Measurements from ENCODE around the gene WNT10A. TPM values are rescaled to one million over a fixed set of nuclear protein-coding genes. Genes with fewer than 3 reads are reported as not detected.
"Not testable (repeated sequence)": the region's sequence is repeated elsewhere in the genome, so short reads cannot be mapped to it uniquely, and the experiment has no call there.

WNT10A gene
- total and polyA plus RNA-seq, 2 donors from 2014 or later = 1.1 to 10.2 TPM

- peaks cover 0 to 2% (median 0%) of the 10 kb centered on the region in 3 donors for H3K4me1 ChIP-seq (ENCODE audit: control insufficient read depth in 2 of 3, insufficient read depth in 2 of 3, low read depth in 1 of 3, low read length in 3 of 3)
- FAIRE-seq = no peak
- H3K9ac ChIP-seq (ENCODE audit: low read length in 3 of 3) = no peak overlapping the region
- peaks cover 0 to 5% (median 0%) of the 10 kb centered on the region in 3 donors for H3K9me3 ChIP-seq (ENCODE audit: control insufficient read depth in 2 of 3, insufficient read depth in 1 of 3, low read length in 3 of 3)
- H3K36me3 ChIP-seq (ENCODE audit: control insufficient read depth in 2 of 3, insufficient read depth in 3 of 3, low read length in 3 of 3) = no peaks in the 10 kb centered on the region
- no peak for DNase-seq
- no peak overlapping the region for H3K27ac ChIP-seq (ENCODE audit: low read depth in 2 of 2, low read length in 2 of 2)
- intact Hi-C loops (cut with DNase I) = no loop called here
- H3K27me3 ChIP-seq (ENCODE audit: control insufficient read depth, insufficient read depth, low read length) = no peaks in the 10 kb centered on the region
- no peak for TF ChIP-seq CTCF (IDR thresholded peaks at IDR 0.05; ENCODE audit: borderline replicate concordance, extremely low read depth, insufficient read depth)
- no peak overlapping the region for H3K4me3 ChIP-seq (ENCODE audit: low read length in 3 of 3)
Observed at GRCh38 chr2:218837495-218837894, 43.2 kb upstream of the WNT10A start.

GRCh38 chr2:218839430-218839829 is 41.2 kb upstream of the WNT10A start:
- H3K9ac ChIP-seq (ENCODE audit: low read length in 3 of 3) = no peak overlapping the region
- no peak overlapping the region for H3K4me3 ChIP-seq (ENCODE audit: low read length in 3 of 3)
- peaks cover 0 to 2% (median 0%) of the 10 kb centered on the region in 3 donors for H3K4me1 ChIP-seq (ENCODE audit: control insufficient read depth in 2 of 3, insufficient read depth in 2 of 3, low read depth in 1 of 3, low read length in 3 of 3)
- intact Hi-C loops (cut with DNase I) = no loop called here
- H3K36me3 ChIP-seq (ENCODE audit: control insufficient read depth in 2 of 3, insufficient read depth in 3 of 3, low read length in 3 of 3) = no peaks in the 10 kb centered on the region
- DNase-seq = no peak
- no peak overlapping the region for H3K27ac ChIP-seq (ENCODE audit: low read depth in 2 of 2, low read length in 2 of 2)
- no peak for TF ChIP-seq CTCF (IDR thresholded peaks at IDR 0.05; ENCODE audit: borderline replicate concordance, extremely low read depth, insufficient read depth)
- H3K9me3 ChIP-seq (ENCODE audit: control insufficient read depth in 2 of 3, insufficient read depth in 1 of 3, low read length in 3 of 3) = peaks cover 0 to 5% (median 0%) of the 10 kb centered on the region in 3 donors
- no peaks in the 10 kb centered on the region for H3K27me3 ChIP-seq (ENCODE audit: control insufficient read depth, insufficient read depth, low read length)
- FAIRE-seq = no peak

- Histone ChIP-seq H3K4me1 (ENCODE audit: control insufficient read depth in 2 of 3, insufficient read depth in 2 of 3, low read depth in 1 of 3, low read length in 3 of 3) (no peaks in the 10 kb centered on the region), H3K4me3 (ENCODE audit: low read length in 3 of 3) (no peak overlapping the region), H3K9ac (ENCODE audit: low read length in 3 of 3) (no peak overlapping the region), H3K9me3 (ENCODE audit: control insufficient read depth in 2 of 3, insufficient read depth in 1 of 3, low read length in 3 of 3) (peaks cover 0 to 5% (median 0%) of the 10 kb centered on the region in 3 donors), H3K36me3 (ENCODE audit: control insufficient read depth in 2 of 3, insufficient read depth in 3 of 3, low read length in 3 of 3) (no peaks in the 10 kb centered on the region), H3K27me3 (ENCODE audit: control insufficient read depth, insufficient read depth, low read length) (no peaks in the 10 kb centered on the region), H3K27ac (ENCODE audit: low read depth in 2 of 2, low read length in 2 of 2) (no peak overlapping the region)
- no peak for TF ChIP-seq CTCF (IDR thresholded peaks at IDR 0.05; ENCODE audit: borderline replicate concordance, extremely low read depth, insufficient read depth)
- no peak for DNase-seq
- intact Hi-C loops (cut with DNase I) = no loop called here
- no peak for FAIRE-seq
Observed at GRCh38 chr2:218839888-218840287, 40.8 kb upstream of the WNT10A start.

GRCh38 chr2:218844334-218844733 is 36.3 kb upstream of the WNT10A start:
- FAIRE-seq; intact Hi-C loops (cut with DNase I); H3K4me3 ChIP-seq (ENCODE audit: low read length in 3 of 3); H3K27ac ChIP-seq (ENCODE audit: low read depth in 2 of 2, low read length in 2 of 2); H3K4me1 ChIP-seq (ENCODE audit: control insufficient read depth in 2 of 3, insufficient read depth in 2 of 3, low read depth in 1 of 3, low read length in 3 of 3); H3K27me3 ChIP-seq (ENCODE audit: control insufficient read depth, insufficient read depth, low read length); H3K9ac ChIP-seq (ENCODE audit: low read length in 3 of 3); H3K9me3 ChIP-seq (ENCODE audit: control insufficient read depth in 2 of 3, insufficient read depth in 1 of 3, low read length in 3 of 3); DNase-seq; H3K36me3 ChIP-seq (ENCODE audit: control insufficient read depth in 2 of 3, insufficient read depth in 3 of 3, low read length in 3 of 3): not testable (repeated sequence)

GRCh38 chr2:218846963-218847362 is 33.7 kb upstream of the WNT10A start:
- not testable (repeated sequence) for H3K27me3 ChIP-seq (ENCODE audit: control insufficient read depth, insufficient read depth, low read length); FAIRE-seq

More at GRCh38 chr2:218846963-218847362, 33.7 kb upstream of the WNT10A start:
- H3K27ac ChIP-seq (ENCODE audit: low read depth in 2 of 2, low read length in 2 of 2); H3K4me3 ChIP-seq (ENCODE audit: low read length in 3 of 3); H3K4me1 ChIP-seq (ENCODE audit: control insufficient read depth in 2 of 3, insufficient read depth in 2 of 3, low read depth in 1 of 3, low read length in 3 of 3); H3K9me3 ChIP-seq (ENCODE audit: control insufficient read depth in 2 of 3, insufficient read depth in 1 of 3, low read length in 3 of 3); intact Hi-C loops (cut with DNase I); H3K36me3 ChIP-seq (ENCODE audit: control insufficient read depth in 2 of 3, insufficient read depth in 3 of 3, low read length in 3 of 3); H3K9ac ChIP-seq (ENCODE audit: low read length in 3 of 3): not testable (repeated sequence)
- peak in 1 of 5 donors; percentile 26 for DNase-seq
